GM18907 (cell line): Measurements from ENCODE around the gene KLF1.
A peak's percentile ranks its signal among the peaks of the same experiment; 100 is the strongest.
"Not testable (repeated sequence)": the region's sequence is repeated elsewhere in the genome, so short reads cannot be mapped to it uniquely, and the experiment has no call there.

Experiments
- ATAC-seq: cut with Tn5 transposase; IDR thresholded peaks from one replicate; pipeline ENCODE4 v1.9.1; 2021; ENCODE audit warnings: mild to moderate bottlenecking, moderate library complexity; ENCODE audit not compliant: unreplicated experiment

KLF1 gene

DNA sequence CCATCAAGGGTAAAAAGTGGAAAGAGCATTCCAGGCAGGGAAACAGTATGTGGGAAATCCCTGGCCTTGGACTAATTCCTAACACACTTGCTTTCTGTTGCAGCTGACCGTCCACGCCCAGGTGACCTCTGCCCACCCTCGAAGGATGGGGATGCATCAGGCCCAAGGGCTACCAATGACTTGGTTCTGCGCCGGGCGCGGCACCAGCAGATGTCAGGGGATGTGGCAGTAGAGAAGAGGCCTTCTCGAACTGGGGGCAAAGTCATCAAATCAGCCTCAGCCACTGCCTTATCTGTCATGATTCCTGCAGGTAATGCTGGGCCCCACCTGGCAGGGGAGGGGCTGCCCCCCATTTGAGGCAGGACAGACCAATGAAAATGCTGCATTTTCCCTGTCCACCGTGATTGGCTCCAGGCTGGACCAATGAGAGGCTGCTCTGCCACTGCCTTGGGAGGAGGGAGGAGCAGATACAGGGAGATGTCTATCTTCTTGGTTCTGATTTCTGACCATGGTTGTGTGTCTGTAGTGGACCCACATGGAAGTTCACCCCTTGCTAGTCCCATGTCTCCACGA, 18.4 kb downstream of the KLF1 start:
- ATAC-seq: no peak

DNA sequence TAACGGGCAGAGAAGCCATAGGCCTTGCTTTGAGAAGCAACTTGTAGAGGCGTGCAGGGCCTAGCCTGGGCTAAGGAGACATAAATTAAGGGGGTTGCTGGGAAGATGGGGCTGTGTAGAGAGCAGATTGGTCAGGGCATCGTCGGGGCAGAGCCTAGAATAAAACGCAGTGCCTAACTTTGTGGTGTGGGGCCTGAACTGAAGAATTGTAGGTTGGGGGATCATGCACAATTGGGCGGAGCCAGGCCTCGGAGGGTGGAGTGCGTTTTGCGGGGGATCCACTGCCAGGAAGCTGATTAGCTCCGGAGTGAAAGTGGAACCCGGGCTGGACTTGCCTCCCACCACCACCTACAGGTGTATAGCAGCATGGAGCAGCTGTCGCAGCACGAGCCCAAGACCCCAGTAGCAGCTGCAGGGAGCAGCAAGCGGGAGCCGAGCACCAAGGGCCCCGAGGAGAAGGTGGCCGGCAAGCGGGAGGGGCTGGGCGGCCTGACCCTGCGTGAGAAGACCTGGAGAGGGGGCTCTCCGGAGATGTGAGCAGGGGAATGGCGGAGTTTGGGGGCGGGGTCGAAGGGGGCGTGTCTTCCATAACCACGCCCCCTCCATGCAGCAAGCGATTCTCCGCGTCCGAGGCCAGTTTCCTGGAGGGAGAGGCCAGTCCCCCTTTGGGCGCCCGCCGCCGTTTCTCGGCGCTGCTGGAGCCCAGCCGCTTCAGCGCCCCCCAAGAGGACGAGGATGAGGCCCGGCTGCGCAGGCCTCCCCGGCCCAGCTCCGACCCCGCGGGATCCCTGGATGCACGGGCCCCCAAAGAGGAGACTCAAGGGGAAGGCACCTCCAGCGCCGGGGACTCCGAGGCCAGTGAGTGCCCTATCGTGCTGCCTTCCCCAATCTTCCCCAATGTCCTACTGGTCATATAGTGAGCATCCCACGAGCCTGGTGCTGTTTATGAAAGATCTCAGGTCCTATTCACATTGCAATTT, 19.6 kb downstream of the KLF1 start:
- ATAC-seq: peak; percentile 62

DNA sequence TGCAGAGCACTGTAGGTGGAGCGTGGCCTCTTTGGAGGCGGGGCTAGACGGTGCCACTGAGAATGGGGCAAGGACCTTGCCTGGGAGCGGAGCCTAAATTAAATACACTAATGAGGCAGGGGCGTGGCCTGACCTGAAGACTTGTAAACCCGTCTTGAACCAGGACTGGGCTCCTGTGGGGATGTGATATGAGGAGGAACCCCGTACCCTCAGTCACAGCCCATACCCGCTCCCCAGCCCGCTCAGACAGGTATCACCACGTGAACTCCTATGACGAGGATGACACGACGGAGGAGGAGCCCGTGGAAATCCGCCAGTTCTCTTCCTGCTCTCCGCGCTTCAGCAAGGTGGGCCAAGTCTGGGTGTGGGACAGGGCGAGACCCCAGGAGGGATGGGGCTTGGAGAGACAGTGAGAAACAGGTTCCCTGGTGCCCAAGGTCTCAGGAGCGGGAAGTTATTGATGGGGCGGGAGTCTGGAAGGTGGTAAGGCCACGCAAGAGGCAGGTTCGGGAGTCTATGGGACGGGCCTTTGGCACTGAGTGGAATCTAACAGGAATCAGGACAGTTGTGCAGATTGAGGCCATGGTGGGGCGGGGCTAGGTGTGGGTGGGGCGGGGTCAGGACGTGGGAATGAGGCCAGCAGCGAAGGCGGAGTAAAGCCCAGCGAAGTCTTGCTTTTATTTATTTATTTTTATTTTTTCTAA, 20.4 kb downstream of the KLF1 start:
- ATAC-seq: no peak

DNA sequence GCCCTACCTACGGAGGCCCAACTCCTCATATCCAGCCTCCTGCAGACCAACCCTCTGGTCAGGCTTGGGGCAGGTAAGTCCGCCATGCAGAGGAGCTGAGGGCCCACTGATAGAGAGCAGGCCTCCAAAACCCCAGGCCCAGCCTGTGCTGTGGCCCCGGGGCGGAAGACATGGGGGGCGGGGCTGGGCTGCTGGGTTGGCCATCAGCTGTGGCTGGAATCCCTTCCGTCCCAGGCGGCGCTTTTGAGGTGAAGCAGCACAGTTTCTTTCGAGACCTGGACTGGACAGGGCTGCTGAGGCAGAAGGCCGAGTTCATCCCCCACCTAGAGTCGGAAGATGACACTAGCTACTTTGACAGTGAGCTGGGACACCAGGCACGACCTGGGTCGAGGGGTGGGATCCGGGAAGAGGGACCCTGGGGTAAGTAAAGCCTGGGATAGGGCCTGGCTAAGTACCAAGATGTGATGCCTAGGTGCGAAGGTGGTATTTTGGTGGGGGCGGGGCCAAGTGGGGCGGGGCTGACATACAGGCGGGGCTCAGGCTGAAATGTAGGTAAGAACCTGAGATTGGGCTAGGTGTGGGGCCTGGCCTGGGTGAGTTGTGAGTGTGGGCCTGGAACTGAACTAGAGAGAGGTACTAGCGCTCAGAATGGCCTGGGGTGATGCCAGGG, 21.1 kb downstream of the KLF1 start:
- no peak for ATAC-seq

DNA sequence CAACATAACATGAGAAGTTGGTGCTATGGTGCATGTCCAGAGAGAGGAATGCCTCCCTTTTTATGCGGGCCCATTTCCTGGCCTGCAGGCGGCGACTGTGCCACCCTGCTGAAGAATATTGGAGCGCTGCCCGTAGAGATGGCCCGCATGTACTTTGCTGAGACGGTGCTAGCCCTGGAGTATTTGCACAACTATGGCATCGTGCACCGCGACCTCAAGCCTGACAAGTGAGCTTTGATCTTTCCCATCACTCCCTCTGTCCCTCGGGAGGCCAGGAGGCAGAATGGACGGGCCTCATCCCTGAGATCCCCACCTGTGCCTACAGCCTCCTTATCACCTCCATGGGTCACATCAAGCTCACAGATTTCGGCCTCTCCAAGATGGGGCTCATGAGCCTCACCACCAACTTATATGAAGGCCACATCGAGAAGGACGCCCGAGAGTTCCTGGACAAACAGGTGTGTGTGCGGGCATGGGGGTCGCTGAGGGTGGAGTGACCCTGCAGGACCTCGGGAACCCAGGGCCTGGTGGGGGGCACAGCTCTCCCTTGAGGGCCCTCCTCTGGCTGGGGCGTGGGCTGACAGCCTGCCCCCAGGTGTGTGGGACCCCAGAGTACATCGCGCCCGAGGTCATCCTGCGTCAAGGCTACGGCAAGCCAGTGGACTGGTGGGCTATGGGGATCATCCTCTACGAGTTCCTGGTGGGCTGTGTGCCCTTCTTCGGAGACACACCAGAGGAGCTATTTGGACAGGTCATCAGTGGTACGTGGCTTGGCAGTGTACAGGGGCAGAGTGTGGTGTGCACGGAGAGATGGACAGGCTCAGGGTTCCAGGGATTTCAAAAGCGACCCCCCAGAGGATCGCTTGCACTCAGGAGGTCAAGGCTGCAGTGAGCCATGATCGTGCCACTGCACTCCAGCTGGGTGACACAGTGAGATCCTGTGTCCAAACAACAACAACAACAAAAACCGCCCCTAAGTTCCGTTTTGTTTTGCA, 22.0 kb downstream of the KLF1 start:
- ATAC-seq: no peak

DNA sequence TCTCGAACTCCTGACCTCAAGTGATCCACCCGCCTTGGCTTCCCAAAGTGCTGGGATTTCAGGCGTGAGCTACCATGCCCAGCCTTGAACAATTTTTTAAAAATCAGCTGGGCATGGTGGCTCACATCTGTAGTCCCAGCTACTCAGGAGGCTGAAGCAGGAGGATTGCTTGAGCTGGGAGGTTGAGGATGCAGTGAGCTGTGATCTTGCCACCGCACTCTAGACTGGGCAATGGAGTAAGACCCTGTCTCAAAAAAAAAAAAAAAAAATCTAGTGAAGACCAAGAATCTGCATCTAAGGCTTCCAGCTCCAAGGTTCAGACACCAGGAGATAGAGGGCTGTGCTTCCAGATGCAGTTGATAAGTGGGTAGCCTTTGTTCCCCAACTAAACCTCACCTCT, 22.9 kb downstream of the KLF1 start:
- no peak for ATAC-seq

DNA sequence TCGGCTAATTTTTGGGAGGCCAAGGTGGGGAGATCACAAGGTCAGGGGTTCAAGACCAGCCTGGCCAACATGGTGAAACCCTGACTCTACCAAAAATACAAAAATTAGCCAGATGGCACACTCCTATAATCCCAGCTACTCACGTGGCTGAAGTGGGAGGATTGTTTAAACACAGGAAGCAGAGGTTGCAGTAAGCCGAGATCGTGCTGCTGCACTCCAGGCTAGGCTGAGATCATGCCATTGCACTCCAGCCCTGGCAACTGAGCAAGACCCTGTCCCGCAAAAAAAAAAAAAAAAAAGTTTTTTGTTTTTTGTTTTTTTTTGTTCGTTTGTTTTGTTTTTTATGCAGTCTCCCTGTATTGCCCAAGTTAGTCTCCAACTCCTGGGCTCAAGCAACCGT, 27.5 kb downstream of the KLF1 start:
- no peak for ATAC-seq

DNA sequence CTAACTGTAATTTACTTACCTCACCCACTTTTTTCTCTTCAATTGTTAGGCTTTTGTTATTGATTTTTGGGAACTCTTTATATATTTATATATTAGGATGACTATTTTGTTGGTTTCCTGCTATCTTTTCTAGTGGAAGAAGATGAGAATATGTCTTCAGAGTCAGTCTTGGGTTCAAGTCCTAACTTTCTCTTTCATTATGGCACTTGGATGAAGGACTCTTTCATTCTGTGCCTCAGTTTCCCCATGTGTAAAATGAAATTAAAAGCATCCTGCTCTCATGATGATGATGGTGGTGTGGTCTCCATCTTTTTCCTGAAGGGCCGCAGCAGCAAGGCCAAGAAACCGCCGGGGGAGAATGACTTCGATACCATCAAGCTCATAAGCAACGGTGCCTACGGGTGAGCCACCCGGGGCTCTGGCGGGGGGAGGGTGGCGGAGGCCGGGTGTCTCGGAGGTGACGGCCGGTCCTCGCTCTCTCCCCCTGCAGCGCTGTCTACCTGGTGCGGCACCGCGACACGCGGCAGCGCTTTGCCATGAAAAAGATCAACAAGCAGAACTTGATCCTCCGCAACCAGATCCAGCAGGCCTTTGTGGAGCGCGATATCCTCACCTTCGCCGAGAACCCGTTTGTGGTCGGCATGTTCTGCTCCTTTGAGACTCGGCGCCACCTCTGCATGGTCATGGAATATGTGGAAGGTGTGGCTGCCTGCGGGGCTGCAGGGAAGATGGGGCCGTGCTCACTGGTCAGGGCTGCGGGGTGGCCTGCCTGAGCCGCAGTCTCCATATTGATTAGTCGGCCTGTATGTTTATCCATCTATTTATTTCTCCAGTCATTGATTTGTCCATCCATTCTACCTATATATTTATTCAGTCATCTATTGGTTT, 28.7 kb downstream of the KLF1 start:
- ATAC-seq: no peak

DNA sequence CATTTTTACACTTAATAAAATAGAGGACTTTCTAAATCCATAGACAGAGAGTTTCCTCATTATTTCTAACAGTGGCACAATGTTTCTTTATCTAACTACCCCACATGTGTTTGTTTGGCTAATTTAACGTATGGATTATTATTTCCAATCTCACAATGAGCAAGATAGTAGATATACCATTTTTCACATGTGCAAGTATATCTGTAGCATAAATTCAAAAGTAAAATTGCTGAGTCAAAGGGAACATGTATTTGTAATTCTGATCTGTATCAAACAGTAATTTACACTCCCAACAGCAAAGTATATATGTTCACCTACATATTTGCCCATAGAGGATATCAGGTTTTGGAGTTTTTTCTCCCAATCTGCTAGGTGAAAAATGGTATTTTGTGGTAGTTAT, 30.3 kb downstream of the KLF1 start:
- ATAC-seq: no peak

DNA sequence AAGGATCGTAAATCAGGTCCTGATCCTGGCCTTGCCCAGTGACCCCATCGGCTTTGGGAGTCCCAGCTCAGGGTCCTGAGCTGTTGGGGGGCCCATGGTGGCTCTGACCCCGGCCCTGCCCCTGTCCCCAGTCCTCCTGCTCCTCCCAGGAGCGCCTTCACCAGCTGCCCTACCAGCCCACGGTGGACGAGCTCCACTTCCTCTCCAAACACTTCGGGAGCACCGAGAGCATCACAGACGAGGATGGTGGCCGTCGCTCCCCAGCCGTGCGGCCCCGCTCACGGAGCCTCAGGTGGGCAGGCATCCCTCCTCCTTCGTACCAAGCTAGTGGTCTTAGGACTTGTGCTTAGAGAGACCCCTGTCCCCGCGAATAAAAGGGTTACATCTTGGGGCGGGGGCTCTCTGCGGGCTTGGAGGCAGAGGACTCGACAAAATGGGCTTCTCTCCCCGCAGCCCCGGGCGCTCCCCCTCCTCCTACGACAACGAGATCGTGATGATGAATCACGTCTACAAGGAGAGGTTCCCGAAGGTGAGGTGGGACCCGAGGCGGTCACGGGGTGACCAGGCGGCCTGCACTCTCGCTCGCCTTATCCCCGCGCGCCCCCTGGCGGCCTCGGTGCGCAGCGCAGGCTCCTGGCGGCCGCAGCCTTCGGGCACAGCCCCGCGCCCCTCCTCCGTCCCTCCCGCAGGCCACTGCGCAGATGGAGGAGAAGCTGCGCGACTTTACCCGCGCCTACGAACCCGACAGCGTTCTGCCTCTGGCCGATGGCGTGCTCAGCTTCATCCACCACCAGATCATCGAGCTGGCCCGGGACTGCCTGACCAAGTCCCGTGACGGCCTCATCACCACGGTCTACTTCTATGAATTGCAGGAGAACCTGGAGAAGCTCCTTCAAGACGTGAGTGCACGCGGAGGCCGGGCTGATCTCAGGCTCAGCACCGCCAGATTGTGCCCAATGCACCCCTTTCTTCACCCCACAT, 39.6 kb downstream of the KLF1 start:
- ATAC-seq: peak; percentile 60

DNA sequence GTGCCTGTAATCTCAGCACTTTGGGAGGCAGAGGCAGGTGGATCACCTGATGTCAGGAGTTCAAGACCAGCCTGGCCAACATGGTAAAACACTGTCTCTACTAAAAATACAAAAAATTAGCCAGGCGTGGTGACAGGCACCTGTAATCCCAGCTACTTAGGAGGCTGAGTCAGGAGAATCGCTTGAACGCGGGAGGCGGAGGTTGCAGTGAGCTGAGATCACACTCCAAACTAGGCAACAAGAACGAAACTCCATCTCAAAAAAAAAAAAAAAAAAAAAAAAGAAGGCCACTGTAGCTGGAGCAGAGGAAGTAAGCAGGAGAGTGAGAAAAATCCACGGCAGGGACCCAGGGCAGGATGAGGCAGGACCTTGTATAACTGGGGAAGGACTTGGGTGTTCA, 40.4 kb downstream of the KLF1 start:
- not testable (repeated sequence) for ATAC-seq

DNA sequence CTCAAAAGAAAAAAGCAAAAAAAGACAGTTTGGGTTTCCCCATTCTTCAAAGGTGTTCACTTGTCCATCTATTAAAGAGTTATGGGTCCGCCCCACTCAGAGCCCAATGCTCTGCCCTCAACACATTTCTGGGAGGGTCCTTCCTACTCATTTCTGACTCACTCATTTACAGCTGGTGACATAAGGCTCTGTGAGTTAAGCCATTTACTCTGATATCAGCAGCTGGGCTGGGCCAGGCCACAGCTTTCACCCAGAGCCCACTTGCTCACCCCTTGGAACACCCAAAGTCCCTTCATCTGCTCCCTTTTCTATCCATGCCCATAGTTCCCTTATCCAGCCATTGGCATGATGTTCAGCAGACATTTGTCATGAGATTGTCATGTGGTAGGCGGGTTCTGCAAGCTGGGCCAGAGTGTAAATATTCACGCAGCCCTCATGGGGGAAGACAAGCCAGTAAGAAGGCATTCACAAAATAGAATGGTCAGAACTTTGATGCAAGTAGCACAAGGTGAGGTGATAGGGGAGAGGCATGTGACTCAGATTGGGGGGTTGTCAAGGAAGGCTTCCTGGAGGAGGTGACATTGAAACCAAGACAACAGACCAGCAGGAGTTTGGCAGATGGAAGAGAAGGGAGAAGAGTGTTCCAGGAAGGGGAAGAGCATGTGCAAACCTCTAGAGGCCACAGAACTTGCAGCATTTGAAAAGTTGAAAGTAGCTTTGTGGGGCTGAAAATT, 42.8 kb downstream of the KLF1 start:
- ATAC-seq: no peak

DNA sequence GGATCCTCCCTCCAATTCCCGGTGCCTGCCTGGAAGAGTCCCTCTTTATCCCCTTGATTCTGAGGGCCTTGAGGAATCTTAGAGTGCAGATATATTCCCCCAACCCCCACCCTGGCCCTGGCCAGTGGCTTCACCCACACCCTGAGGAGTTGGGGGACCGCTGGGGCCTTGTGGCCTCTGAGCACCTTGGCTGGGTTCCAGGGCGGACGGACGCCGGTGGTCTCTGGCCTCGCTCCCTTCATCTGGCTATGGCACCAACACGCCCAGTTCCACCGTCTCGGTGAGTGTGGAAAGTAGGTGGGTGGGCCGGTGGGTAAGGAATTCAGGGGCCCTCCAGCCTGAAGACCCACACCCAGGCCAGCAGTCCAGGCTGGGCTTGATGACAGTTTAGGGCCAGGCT, 43.7 kb downstream of the KLF1 start:
- no peak for ATAC-seq

DNA sequence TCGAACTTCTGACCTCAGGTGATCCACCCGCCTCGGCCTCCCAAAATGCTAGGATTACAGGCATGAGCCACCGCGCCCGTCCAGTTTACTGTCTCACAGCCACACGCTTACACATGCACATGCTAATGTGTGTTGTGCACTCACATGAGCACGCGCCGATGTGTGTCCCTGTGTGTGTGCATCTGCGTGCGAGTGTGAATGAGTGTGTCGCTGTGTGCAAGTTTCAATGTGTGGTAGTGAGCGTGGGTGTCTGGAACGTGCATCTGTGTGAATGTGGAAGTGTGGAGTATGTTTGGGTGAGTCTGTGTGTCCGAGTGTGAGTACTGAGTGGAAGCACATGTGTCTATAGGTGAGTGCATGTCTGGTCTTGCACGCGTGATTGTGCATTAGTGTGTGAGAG, 44.5 kb downstream of the KLF1 start:
- no peak for ATAC-seq

DNA sequence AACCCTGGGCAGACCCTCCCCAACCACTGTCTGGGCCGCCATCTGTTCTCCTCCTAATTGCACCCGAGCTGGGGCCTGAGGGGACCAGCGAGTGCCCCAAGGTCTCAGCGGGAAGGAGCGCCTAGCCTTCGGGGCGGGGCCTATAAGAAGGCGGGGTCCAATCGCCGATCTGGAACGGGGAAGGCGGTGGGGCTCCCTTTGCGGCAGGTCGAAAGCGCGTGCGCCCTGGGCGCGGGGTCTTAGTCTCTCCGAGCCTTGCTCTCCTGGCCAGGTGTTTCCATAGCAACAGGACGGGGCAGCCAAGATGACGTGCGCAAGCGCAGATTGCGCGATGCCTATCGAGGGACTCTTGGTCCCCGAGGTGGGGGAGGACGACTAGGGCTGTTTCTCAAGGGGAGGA, 45.9 kb downstream of the KLF1 start:
- no peak for ATAC-seq

DNA sequence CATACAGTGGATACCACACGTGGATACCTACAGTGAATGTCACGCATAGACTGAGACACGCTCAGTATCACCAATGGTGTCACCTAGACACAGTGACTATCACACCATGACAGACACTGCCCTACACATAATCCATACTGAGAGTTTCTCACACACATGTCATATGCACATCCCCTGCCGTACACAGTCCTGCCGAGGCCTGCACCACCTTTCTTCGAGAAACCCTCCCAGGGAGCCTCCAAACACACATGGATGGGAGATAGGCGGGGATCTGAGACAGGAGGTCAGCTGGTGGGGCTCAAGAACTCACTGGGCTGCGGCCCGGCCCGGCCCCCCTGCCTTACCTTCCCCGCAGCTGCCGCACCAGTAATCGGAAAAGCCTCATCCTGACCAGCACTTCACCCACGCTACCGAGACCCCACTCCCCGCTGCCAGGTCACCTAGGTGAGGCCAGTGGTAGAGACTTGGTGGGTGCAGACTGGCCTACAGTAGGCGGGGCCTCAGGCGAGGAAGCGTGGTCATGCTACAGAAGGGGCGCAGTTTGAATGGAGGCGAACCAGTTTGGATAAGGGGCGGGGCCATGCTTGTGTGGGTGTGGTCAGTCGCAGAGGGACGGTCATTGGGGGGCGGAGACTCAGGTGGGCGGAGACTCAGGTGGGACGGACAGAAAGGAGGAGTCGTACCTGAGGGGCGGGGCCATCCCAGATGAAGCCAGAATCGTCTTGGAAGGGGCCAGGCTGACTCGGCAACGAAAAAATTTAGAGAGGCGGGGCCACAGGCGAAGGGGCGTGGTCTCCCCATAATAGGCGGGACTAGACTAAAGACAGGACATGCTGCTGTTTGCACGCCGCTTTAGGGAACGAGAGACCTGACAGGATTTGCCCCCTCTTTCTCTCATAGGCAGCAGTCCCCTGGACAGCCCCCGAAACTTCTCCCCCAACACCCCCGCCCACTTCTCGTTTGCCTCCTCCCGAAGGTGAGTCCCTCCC, 46.6 kb downstream of the KLF1 start:
- no peak for ATAC-seq
